ACC112 (cell line): Measurements from ENCODE around the gene CACTIN.
"Not testable (repeated sequence)": the region's sequence is repeated elsewhere in the genome, so short reads cannot be mapped to it uniquely, and the experiment has no call there.

Source experiments
- H2AFZ ChIP-seq: fragments of 200-600 bp; sonication (generic); one replicate; pipeline ENCODE4 v1.6.0; 2017; ENCODE audit warnings: antibody characterized with exemption, low read length; ENCODE audit not compliant: unreplicated experiment
- H3K27ac ChIP-seq: fragments of 200-600 bp; sonication (generic); 2 replicates; pipeline ENCODE4 v1.5.1; 2014; ENCODE audit warnings: low read depth, mild to moderate bottlenecking, antibody characterized with exemption, low read length, moderate library complexity
- H3K27me3 ChIP-seq: fragments of 200-600 bp; sonication (generic); 2 replicates; pipeline ENCODE4 v1.6.1; 2014; ENCODE audit warnings: mild to moderate bottlenecking, antibody characterized with exemption, low read length, moderate library complexity, mixed read lengths; ENCODE audit not compliant: insufficient read depth
- H3K36me3 ChIP-seq: fragments of 200-600 bp; sonication (generic); 2 replicates; pipeline ENCODE4 v1.6.1; 2016; ENCODE audit warnings: mild to moderate bottlenecking, antibody characterized with exemption, low read length, moderate library complexity, mixed read lengths; ENCODE audit not compliant: insufficient read depth
- H3K4me1 ChIP-seq: fragments of 200-600 bp; sonication (generic); one replicate; pipeline ENCODE4 v1.6.1; 2016; ENCODE audit warnings: low read length, mixed read lengths; ENCODE audit not compliant: insufficient read depth, unreplicated experiment, control insufficient read depth
- H3K4me3 ChIP-seq: fragments of 200-600 bp; sonication (generic); 2 replicates; pipeline ENCODE4 v1.5.1; 2014; ENCODE audit warnings: mild to moderate bottlenecking, low read depth, low read length
- H3K79me2 ChIP-seq: fragments of 200-600 bp; sonication (generic); one replicate; pipeline ENCODE4 v1.6.0; 2016; ENCODE audit warnings: low read length; ENCODE audit not compliant: control insufficient read depth, unreplicated experiment, insufficient read depth

The CACTIN gene

GRCh38 chr19:3653081-3653795 lies 26.6 kb upstream of the CACTIN start:
- Histone ChIP-seq H3K27me3 (no peaks in the 10 kb centered on the region), H3K4me3 (no peak overlapping the region), H3K27ac (no peak overlapping the region), H3K4me1 (no peaks in the 10 kb centered on the region), H3K79me2 (no peaks in the 10 kb centered on the region), H3K36me3 (no peaks in the 10 kb centered on the region), H2AFZ (no peak overlapping the region)

- Histone ChIP-seq H3K4me1 (no peaks in the 10 kb centered on the region), H3K36me3 (no peaks in the 10 kb centered on the region), H3K27ac (no peak overlapping the region), H3K27me3 (no peaks in the 10 kb centered on the region), H3K79me2 (no peaks in the 10 kb centered on the region), H3K4me3 (no peak overlapping the region), H2AFZ (no peak overlapping the region)
Measured at GRCh38 chr19:3652422-3652821, 25.8 kb upstream of the CACTIN start.

- H3K79me2 ChIP-seq, result no peaks in the 10 kb centered on the region
- no peaks in the 10 kb centered on the region for H3K36me3 ChIP-seq
- H3K4me1 ChIP-seq, result no peaks in the 10 kb centered on the region
- H3K27me3 ChIP-seq, result no peaks in the 10 kb centered on the region
- H3K27ac ChIP-seq, result no peak overlapping the region
- H2AFZ ChIP-seq, result no peak overlapping the region
- H3K4me3 ChIP-seq, result no peak overlapping the region
Measured at GRCh38 chr19:3651684-3652083, 25.1 kb upstream of the CACTIN start.

- Histone ChIP-seq H3K27me3 (no peaks in the 10 kb centered on the region), H3K27ac (no peak overlapping the region), H3K79me2 (no peaks in the 10 kb centered on the region), H3K4me3 (no peak overlapping the region), H3K36me3 (no peaks in the 10 kb centered on the region), H3K4me1 (no peaks in the 10 kb centered on the region), H2AFZ (no peak overlapping the region)
Measured at GRCh38 chr19:3649888-3650287, 23.3 kb upstream of the CACTIN start.

GRCh38 chr19:3648037-3648905 lies 21.7 kb upstream of the CACTIN start:
- Histone ChIP-seq H3K4me1 (no peaks in the 10 kb centered on the region), H2AFZ (no peak overlapping the region), H3K4me3 (no peak overlapping the region), H3K36me3 (no peaks in the 10 kb centered on the region), H3K27ac (no peak overlapping the region), H3K79me2 (no peaks in the 10 kb centered on the region), H3K27me3 (no peaks in the 10 kb centered on the region)

- not testable (repeated sequence) for H3K27me3 ChIP-seq, H3K36me3 ChIP-seq, H2AFZ ChIP-seq, H3K4me1 ChIP-seq, H3K27ac ChIP-seq, H3K4me3 ChIP-seq, H3K79me2 ChIP-seq
Measured at GRCh38 chr19:3647102-3647501, 20.5 kb upstream of the CACTIN start.

- no peak overlapping the region for H2AFZ ChIP-seq
- no peaks in the 10 kb centered on the region for H3K36me3 ChIP-seq
- H3K79me2 ChIP-seq, result no peaks in the 10 kb centered on the region
- no peaks in the 10 kb centered on the region for H3K27me3 ChIP-seq
- H3K4me1 ChIP-seq, result no peaks in the 10 kb centered on the region
- no peak overlapping the region for H3K4me3 ChIP-seq
- H3K27ac ChIP-seq, result no peak overlapping the region
Measured at GRCh38 chr19:3646336-3647092, 19.9 kb upstream of the CACTIN start.

GRCh38 chr19:3645726-3646125 lies 19.1 kb upstream of the CACTIN start:
- Histone ChIP-seq H3K79me2 (no peaks in the 10 kb centered on the region), H3K27me3 (no peaks in the 10 kb centered on the region), H3K36me3 (no peaks in the 10 kb centered on the region), H2AFZ (no peak overlapping the region), H3K4me3 (no peak overlapping the region), H3K4me1 (no peaks in the 10 kb centered on the region), H3K27ac (no peak overlapping the region)

- no peaks in the 10 kb centered on the region for H3K36me3 ChIP-seq
- no peaks in the 10 kb centered on the region for H3K79me2 ChIP-seq
- H3K4me3 ChIP-seq, result no peak overlapping the region
- no peak overlapping the region for H2AFZ ChIP-seq
- H3K27ac ChIP-seq, result no peak overlapping the region
- no peaks in the 10 kb centered on the region for H3K4me1 ChIP-seq
- H3K27me3 ChIP-seq, result no peaks in the 10 kb centered on the region
Measured at GRCh38 chr19:3645067-3645396, 18.4 kb upstream of the CACTIN start.

- H2AFZ ChIP-seq, result no peak overlapping the region
- H3K27me3 ChIP-seq, result no peaks in the 10 kb centered on the region
- H3K4me1 ChIP-seq, result no peaks in the 10 kb centered on the region
- H3K36me3 ChIP-seq, result no peaks in the 10 kb centered on the region
- no peak overlapping the region for H3K4me3 ChIP-seq
- no peak overlapping the region for H3K27ac ChIP-seq
- no peaks in the 10 kb centered on the region for H3K79me2 ChIP-seq
Measured at GRCh38 chr19:3644351-3645066, 17.9 kb upstream of the CACTIN start.
